GM19193 (cell line): ENCODE results near the gene LSM6.

ENCODE experiments used
- POLR2A ChIP-seq: IDR thresholded peaks from 4 replicates; pipeline ENCODE4 v1.6.1; 2011; ENCODE audit not compliant: insufficient read depth, insufficient read length; ENCODE audit errors: extremely low read depth

LSM6 gene

DNA sequence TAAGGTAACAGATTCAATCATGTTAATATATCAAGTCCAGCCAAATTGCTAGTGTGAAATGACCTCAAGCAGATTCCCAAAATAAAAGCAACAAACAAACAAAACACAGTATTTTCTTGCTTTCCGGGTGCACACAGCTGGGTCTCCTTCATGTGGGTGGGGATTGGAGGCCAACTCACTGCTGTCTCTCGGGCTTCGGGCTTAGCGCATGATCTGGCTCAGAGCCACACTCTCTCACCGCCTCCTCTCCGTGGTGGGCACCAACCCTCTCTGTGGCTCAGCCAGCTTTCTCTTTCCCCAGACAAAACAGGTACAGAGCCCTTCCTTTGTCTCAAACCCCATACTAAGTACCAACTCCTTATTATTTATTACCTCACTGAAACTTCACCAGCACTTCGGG, 35.9 kb downstream of the LSM6 start:
- TF ChIP-seq POLR2A, result no peak

- no peak for TF ChIP-seq POLR2A
These were observed 37.3 kb downstream of the LSM6 start for GRCh38 chr4:146212781-146213180.

DNA sequence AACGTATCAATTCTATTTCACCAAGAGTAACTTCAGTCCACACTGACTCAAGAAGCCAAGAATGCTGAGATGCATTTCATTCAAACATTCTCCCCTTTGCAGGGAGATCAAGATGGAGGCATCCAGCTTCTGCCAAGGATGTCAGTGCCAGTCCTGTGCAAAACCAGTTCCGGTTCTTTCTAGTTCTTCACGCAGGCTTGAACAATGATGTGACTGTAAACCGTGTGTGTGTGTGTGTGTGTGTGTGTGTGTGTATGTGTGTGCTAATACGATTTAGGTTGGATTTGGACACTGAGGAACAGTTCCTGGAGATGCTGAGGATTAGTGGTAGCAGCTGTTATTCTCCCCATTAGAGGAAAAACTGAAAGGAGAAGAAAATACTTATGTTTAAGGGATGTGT, 38.7 kb downstream of the LSM6 start, which contains the start of gene REELD1:
REELD1 (plus strand) TSS at position 301 of the 400 bp plus-strand sequence. CDS start 2,415 bp downstream, outside the sequence.
- TF ChIP-seq POLR2A, result no peak

DNA sequence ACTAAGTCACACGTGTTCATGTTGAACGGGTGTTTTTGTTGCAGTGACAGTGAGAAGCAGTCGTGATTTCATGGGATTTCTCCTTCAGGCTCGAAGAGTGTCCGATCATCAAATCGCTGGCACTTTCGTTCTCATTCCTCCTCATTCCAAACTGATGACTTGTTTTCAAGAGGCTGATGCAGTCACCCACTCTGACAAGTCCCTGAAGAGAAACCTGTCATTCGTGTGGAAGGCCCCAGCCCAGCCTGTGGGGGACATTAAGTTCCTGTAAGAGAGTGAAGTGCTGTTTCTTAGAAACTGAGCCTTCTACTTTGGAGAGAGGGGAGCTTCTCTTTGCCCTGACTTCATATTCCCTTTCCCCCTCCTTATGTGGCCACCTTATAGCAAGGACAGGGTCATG, 46.8 kb downstream of the LSM6 start:
- no peak for TF ChIP-seq POLR2A

DNA sequence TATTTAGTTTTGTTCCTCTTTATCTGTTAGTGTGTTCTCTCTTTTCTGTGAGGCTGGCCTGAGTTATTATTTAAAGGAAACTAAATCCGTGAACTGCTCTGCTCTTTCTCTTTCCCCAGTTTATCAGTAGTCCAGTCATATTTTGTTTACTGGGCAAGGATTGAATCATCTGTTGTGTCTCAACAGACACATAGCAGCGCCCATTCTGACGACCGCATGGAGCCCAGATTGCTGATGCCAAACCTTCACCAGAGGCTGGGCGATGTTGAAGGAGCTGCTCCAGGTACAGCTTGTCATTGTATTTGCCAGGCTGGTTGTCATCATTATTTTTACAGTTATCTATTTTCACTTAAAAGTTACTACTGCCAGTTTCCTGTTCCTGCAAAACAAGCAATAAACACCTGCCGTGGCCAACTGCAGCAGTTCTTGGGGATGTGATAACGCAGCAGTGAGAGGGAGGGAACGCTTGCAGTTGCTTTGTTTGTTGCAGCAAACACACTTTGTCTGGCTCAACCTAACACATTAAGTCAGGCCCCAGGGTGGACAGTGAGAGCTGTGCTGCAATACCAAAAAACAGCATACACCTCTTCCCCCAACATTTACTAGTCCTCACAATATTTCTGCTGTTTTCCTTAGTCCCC, 48.9 kb downstream of the LSM6 start:
- TF ChIP-seq POLR2A, result no peak

- TF ChIP-seq POLR2A, result no peak
These were observed 53.9 kb downstream of the LSM6 start for GRCh38 chr4:146229406-146229805.

GRCh38 chr4:146232131-146232722, 56.7 kb downstream of the LSM6 start:
- TF ChIP-seq POLR2A, result no peak

- no peak for TF ChIP-seq POLR2A
These were observed 60.2 kb downstream of the LSM6 start for GRCh38 chr4:146235654-146236177.

GRCh38 chr4:146236216-146236615, 60.7 kb downstream of the LSM6 start:
- no peak for TF ChIP-seq POLR2A

GRCh38 chr4:146237092-146237491, 61.6 kb downstream of the LSM6 start:
- TF ChIP-seq POLR2A, result no peak

DNA sequence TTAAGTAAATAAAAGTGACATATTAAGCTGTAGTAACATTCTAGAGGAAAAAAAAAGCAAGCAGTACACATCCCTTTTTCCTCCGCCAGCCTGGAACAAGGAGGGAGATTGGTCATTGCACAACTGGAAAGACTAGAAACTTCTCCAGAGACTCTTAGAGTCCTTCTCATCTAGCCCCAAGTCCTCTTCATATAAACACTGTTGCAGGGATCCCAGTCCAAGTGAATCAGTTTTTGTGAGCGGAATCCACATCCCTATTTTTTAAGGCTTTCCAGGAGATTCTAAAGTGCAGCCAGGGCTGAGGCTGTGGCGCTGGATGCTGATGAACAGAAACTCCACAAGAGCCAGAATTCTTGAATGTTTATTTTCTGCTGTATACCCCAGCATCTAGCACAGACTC, 62.6 kb downstream of the LSM6 start:
- TF ChIP-seq POLR2A, result no peak
